Uterus (tissue), 4 donors: Measurements from ENCODE around the gene PPAN. TPM values are rescaled to one million over a fixed set of nuclear protein-coding genes. Genes with fewer than 3 reads are reported as not detected.
A peak's percentile ranks its signal among the peaks of the same experiment; 100 is the strongest.

Experiments
- DNase-seq, 2 donors: peaks; one replicate each; pipeline ENCODE4 v3.0.0-alpha.2; 2019 to 2020
- H3K27ac ChIP-seq, 2 donors: fragments of 200-600 bp; sonication (generic); 1 replicate in 1 of 2; 2 replicates in 1 of 2; pipeline ENCODE4 v1.5.1; 2016 to 2018
- H3K27me3 ChIP-seq, 2 donors: fragments of 200-600 bp; sonication (generic); one replicate each; pipeline ENCODE4 v1.5.1; 2018 to 2019; ENCODE audit warnings: control low read depth in 1 of 2
- H3K36me3 ChIP-seq, 2 donors: fragments of 200-600 bp; sonication (generic); one replicate each; pipeline ENCODE4 v1.5.1; 2019; ENCODE audit warnings: control low read depth in 1 of 2
- H3K4me1 ChIP-seq, 2 donors: fragments of 200-600 bp; sonication (generic); one replicate each; pipeline ENCODE4 v1.5.1; 2018 to 2019; ENCODE audit warnings: control low read depth in 1 of 2
- H3K4me3 ChIP-seq, 2 donors: fragments of 200-600 bp; sonication (generic); 1 replicate in 1 of 2; 2 replicates in 1 of 2; pipeline ENCODE4 v1.5.1; 2018 to 2019; ENCODE audit warnings: mild to moderate bottlenecking in 1 of 2
- H3K9me3 ChIP-seq, 2 donors: fragments of 200-600 bp; sonication (generic); one replicate each; pipeline ENCODE4 v1.5.1; 2019; ENCODE audit warnings: control low read depth in 1 of 2
- POLR2A ChIP-seq, 2 donors: fragments of 450-650 bp; IDR thresholded peaks; one replicate each; pipeline ENCODE4 v1.6.1; 2016; ENCODE audit warnings: antibody characterized with exemption in 2 of 2, mild to moderate bottlenecking in 1 of 2, moderate library complexity in 1 of 2
- intact Hi-C: fragments of 100-400 bp; cut with DNase I; formaldehyde crosslinking; loops from one replicate; pipeline ENCODE4 v1.15.1; 2023; ENCODE audit warnings: low total_unique reads
- total RNA-seq, 4 donors: library from RNA; depleted of rRNA in 3 of 4; stranded (reverse); fragments of >200 nt in 3 of 4; gene quantifications; one replicate each; pipeline versions ENCODE4 v1.1.0 to v1.2.4, GENCODE V29; 2014 to 2023
- TF ChIP-seq, protein P1 (sequence below), 4 experiments: fragments of 200-600 bp in 2 of 4; fragments of 450-650 bp in 2 of 4; sonication (generic) in 2 of 4; IDR thresholded peaks; one replicate each; pipeline ENCODE4 v1.5.1; 2016 to 2019; ENCODE audit warnings: antibody characterized with exemption in 4 of 4, mild to moderate bottlenecking in 2 of 4, moderate library complexity in 1 of 4
- donor health status: DM: yes; HTN: yes; CAD: no.

PPAN gene
- total RNA-seq, 4 donors from 2014 or later: 5.6 to 54.8 (median 26.1) TPM

- H3K4me1 ChIP-seq: no peaks in the 10 kb centered on the region
- no peaks in the 10 kb centered on the region for H3K9me3 ChIP-seq
- TF ChIP-seq POLR2A (IDR thresholded peaks at IDR 0.05): no peak
- TF ChIP-seq, protein P1, sequence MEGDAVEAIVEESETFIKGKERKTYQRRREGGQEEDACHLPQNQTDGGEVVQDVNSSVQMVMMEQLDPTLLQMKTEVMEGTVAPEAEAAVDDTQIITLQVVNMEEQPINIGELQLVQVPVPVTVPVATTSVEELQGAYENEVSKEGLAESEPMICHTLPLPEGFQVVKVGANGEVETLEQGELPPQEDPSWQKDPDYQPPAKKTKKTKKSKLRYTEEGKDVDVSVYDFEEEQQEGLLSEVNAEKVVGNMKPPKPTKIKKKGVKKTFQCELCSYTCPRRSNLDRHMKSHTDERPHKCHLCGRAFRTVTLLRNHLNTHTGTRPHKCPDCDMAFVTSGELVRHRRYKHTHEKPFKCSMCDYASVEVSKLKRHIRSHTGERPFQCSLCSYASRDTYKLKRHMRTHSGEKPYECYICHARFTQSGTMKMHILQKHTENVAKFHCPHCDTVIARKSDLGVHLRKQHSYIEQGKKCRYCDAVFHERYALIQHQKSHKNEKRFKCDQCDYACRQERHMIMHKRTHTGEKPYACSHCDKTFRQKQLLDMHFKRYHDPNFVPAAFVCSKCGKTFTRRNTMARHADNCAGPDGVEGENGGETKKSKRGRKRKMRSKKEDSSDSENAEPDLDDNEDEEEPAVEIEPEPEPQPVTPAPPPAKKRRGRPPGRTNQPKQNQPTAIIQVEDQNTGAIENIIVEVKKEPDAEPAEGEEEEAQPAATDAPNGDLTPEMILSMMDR (IDR thresholded peaks at IDR 0.05): no peak
- H3K4me3 ChIP-seq: no peak overlapping the region
- no peak for DNase-seq
- H3K27me3 ChIP-seq: no peaks in the 10 kb centered on the region
- no peaks in the 10 kb centered on the region for H3K36me3 ChIP-seq
- intact Hi-C loops: no loop called here
- H3K27ac ChIP-seq: no peak overlapping the region
Observed at GRCh38 chr19:10092648-10093294, 13.4 kb upstream of the PPAN start.

DNA sequence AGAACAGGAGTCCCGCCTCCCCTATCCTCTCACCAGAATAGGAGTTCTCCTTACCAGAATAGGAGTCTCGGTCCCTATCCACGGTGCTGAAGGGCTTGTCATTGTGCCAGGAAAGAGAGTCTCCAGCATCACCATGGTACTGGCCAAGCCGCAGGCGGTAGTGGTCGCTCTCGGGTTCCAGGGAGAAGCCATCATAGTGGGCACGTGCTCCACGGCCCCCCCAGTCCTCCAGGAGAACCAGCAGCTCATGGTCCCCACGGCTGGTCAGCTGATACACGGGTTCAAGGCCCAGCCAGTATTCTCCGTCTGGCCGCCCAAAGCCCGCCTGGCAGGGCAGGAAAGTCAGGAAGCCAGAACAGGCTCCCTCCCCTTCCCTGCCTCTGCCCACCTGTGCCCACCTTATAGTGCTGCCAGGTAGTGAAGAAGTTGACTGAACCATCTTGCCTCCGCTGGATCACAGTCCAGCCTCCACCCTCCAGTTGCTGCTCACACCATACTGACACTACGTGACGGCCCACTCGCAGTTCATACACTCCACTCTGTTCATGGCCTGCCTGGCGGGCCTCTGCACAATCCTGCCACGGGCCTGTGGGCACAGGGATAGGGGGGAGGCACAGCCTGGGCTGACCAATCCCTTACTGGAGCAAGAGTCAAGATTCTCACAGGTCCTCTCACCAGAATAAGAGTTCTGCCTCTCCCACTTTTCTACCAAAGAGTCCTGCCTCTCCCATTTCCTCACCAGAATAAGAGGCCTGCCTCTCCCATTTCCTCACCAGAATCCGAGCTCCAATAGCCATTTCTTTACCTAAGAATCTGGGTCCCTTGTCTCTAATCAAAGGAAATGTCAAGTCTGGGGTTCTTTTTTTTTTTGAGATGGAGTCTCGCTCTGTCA, 12.6 kb upstream of the PPAN start:
- DNase-seq: no peak
- no peaks in the 10 kb centered on the region for H3K9me3 ChIP-seq
- no peaks in the 10 kb centered on the region for H3K27me3 ChIP-seq
- TF ChIP-seq, protein P1 (IDR thresholded peaks at IDR 0.05): no peak
- TF ChIP-seq POLR2A (IDR thresholded peaks at IDR 0.05): no peak
- no peak overlapping the region for H3K4me3 ChIP-seq
- no peaks in the 10 kb centered on the region for H3K4me1 ChIP-seq
- intact Hi-C loops: no loop called here
- H3K27ac ChIP-seq: no peak overlapping the region
- no peaks in the 10 kb centered on the region for H3K36me3 ChIP-seq

GRCh38 chr19:10095622-10095947, 10.6 kb upstream of the PPAN start:
- no peaks in the 10 kb centered on the region for H3K27me3 ChIP-seq
- intact Hi-C loops: no loop called here

DNA sequence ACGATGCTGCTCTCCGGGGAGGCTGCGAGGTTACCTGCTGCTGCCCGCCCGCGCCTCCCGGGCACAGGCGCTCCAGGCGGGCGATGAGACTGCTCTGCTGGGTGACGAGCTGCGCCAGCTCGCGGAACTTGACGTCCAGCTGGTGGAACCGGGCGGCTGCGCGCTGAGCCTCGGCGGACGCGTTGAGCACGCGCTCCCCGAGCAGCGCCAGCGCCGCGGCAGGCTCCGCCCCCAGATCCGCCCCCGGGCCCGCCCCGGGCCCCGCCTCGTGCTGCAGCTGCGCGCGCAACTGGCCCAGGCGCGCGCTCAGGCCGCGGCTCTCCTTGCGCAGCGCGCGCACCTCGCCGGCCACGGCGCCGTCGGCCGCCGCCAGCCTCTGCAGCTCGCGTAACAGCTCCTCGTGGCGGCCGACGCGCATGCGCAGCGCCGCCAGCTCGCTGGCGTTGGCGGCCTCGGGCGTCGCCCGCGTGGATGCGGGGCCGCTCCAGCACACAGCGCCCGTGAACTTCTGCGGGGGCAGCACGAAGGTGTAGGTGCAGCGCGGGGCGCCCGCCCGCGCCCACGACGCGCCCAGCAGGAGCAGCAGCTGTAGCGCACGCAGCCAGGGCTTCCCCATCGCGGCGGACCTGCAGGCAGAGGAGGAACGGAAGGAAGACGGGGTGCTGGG, 10.1 kb upstream of the PPAN start:
- H3K27ac ChIP-seq: peak overlapping the region; percentile 33 to 55
- H3K36me3 ChIP-seq: no peaks in the 10 kb centered on the region
- peak overlapping the region; percentile 27 to 46 for H3K4me3 ChIP-seq
- intact Hi-C loops: no loop called here
- no peaks in the 10 kb centered on the region for H3K27me3 ChIP-seq
- TF ChIP-seq, protein P1 (IDR thresholded peaks at IDR 0.05): peak in 2 of 4 experiments; percentile 22 to 43
- TF ChIP-seq POLR2A (IDR thresholded peaks at IDR 0.05): peak in 1 of 2 donors; percentile 41
- no peaks in the 10 kb centered on the region for H3K4me1 ChIP-seq
- peak; percentile 65 to 89 for DNase-seq
- no peaks in the 10 kb centered on the region for H3K9me3 ChIP-seq

More at GRCh38 chr19:10095622-10095947, 10.6 kb upstream of the PPAN start:
- H3K36me3 ChIP-seq: no peaks in the 10 kb centered on the region
- no peak for TF ChIP-seq POLR2A (IDR thresholded peaks at IDR 0.05)
- TF ChIP-seq, protein P1 (IDR thresholded peaks at IDR 0.05): no peak
- H3K4me1 ChIP-seq: no peaks in the 10 kb centered on the region
- H3K27ac ChIP-seq: peak overlapping the region; percentile 33 to 55
- peak overlapping the region in 1 of 2 donors; percentile 18 for H3K4me3 ChIP-seq
- no peak for DNase-seq
- H3K9me3 ChIP-seq: no peaks in the 10 kb centered on the region

DNA sequence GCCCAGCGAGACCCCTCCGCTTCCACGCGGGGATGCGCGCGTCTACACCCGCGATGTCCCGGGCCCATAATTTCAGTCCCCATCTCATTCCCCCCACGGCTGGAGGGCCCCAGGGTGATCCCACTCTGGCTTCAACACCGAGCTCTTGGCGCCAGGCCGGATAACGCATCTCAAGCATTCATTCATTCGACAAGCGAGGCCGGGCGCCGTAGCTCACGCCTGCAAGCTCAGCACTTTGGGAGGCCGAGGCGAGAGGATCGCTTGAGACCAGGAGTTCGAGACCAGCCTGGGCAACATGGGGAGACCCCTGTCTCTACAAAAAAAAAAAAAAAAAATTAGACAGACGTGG, 9.6 kb upstream of the PPAN start:
- Histone ChIP-seq H3K36me3 (no peaks in the 10 kb centered on the region), H3K27me3 (no peaks in the 10 kb centered on the region), H3K9me3 (no peaks in the 10 kb centered on the region), H3K4me3 (peak overlapping the region; percentile 27 to 46), H3K4me1 (no peaks in the 10 kb centered on the region), H3K27ac (peak overlapping the region; percentile 5 to 6)
- intact Hi-C loops: no loop called here
- TF ChIP-seq, protein P1 (IDR thresholded peaks at IDR 0.05): no peak
- TF ChIP-seq POLR2A (IDR thresholded peaks at IDR 0.05): no peak
- no peak for DNase-seq
